Smooth muscle cell (in vitro differentiated cells): Measurements from ENCODE around the gene GPATCH3. TPM values are rescaled to one million over a fixed set of nuclear protein-coding genes. Genes with fewer than 3 reads are reported as not detected.
"Not testable (repeated sequence)": the region's sequence is repeated elsewhere in the genome, so short reads cannot be mapped to it uniquely, and the experiment has no call there.

Experiments
- DNase-seq: peaks from one replicate; lab custom pipeline; 2025; ENCODE audit not compliant: unreplicated experiment; lab: John Stamatoyannopoulos, UW
- H2AFZ ChIP-seq: fragments of 200-600 bp; sonication (generic); 2 replicates; pipeline ENCODE4 v1.6.0; 2016; ENCODE audit warnings: antibody characterized with exemption, low read depth, mild to moderate bottlenecking
- H3F3A ChIP-seq: fragments of 200-600 bp; sonication (generic); 2 replicates; pipeline ENCODE4 v1.6.0; 2017; ENCODE audit warnings: antibody characterized with exemption, low read depth
- H3K27ac ChIP-seq: fragments of 200-600 bp; sonication (generic); 2 replicates; pipeline ENCODE4 v1.5.1; 2016; ENCODE audit warnings: low read depth, mild to moderate bottlenecking
- H3K27me3 ChIP-seq: fragments of 200-600 bp; sonication (generic); 2 replicates; pipeline ENCODE4 v1.6.1; 2016; ENCODE audit warnings: low read depth, mild to moderate bottlenecking
- H3K36me3 ChIP-seq: fragments of 200-600 bp; sonication (generic); 2 replicates; pipeline ENCODE4 v1.5.1; 2016; ENCODE audit warnings: low read depth
- H3K4me1 ChIP-seq: fragments of 200-600 bp; sonication (generic); 2 replicates; pipeline ENCODE4 v1.5.1; 2016; ENCODE audit warnings: low read depth
- H3K4me2 ChIP-seq: fragments of 200-600 bp; sonication (generic); 2 replicates; pipeline ENCODE4 v1.6.0; 2016; ENCODE audit warnings: mild to moderate bottlenecking
- H3K4me3 ChIP-seq: fragments of 200-600 bp; sonication (generic); 2 replicates; pipeline ENCODE4 v1.5.1; 2016; ENCODE audit warnings: mild to moderate bottlenecking
- H3K79me2 ChIP-seq: fragments of 200-600 bp; sonication (generic); 2 replicates; pipeline ENCODE4 v1.6.0; 2016; ENCODE audit warnings: low read depth, mild to moderate bottlenecking
- H3K9ac ChIP-seq: fragments of 200-600 bp; sonication (generic); 2 replicates; pipeline ENCODE4 v1.6.0; 2016; ENCODE audit warnings: low read depth
- H3K9me3 ChIP-seq: fragments of 200-600 bp; sonication (generic); replicated peaks from 2 replicates; pipeline ENCODE4 v1.5.1; 2016; ENCODE audit warnings: low read depth
- H4K20me1 ChIP-seq: fragments of 200-600 bp; sonication (generic); 2 replicates; pipeline ENCODE4 v1.6.0; 2016; ENCODE audit warnings: low read depth
- WGBS: methylation state at CpG from one replicate; pipeline ENCODE4 v1.1.7; 2016; ENCODE audit warnings: low lambda C conversion rate; 5-methylcytosine and 5-hydroxymethylcytosine counted together
- polyA plus RNA-seq: library from polyadenylated mRNA; unstranded; fragments of >200 nt; fragmentation: Nextera tagmentation; extraction: Ambion mirVana; gene quantifications from 2 replicates; pipeline ENCODE4 v1.2.1, GENCODE V29; 2016
- total RNA-seq: library from RNA; depleted of rRNA; stranded (reverse); fragments of >200 nt; gene quantifications from 2 replicates; pipeline ENCODE4 v1.2.3, GENCODE V29; 2014
- TF ChIP-seq, protein P1 (sequence below): fragments of 200-600 bp; sonication (generic); IDR thresholded peaks from 2 replicates; pipeline ENCODE4 v1.5.1; 2017; ENCODE audit warnings: borderline replicate concordance, mild to moderate bottlenecking, antibody characterized with exemption; ENCODE audit not compliant: insufficient read depth, poor library complexity, severe bottlenecking

GPATCH3 gene
- total and polyA plus RNA-seq, 2 experiments from 2014 or later, result 5.6 to 17.4 TPM

DNA sequence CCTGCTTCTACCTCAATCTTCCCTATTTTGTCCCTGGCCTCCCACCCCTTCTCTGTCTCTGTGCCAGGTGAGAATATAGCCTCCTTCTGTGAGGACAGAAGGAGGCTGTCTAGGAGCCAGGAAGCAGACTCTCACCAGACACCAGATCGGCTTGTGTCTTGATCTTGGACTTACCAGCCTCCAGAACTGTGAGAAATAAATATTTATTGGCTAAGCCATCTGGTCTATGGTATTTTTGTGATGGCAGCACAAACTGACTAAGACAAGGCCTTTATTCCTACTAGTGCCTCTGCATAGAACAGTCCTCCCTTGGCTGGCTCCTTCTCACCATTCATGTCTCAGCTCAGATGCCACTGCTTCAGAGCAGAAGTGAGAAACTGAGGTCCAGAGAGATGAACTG lies 12.0 kb downstream of the GPATCH3 start:
- 96% methylated on average over 1 of the region's 1 CpG for WGBS
- no peak for DNase-seq
- Histone ChIP-seq H3K4me3 (no peak overlapping the region), H3K27me3 (no peaks in the 10 kb centered on the region), H3F3A (peaks cover 5% of the 10 kb centered on the region), H3K9ac (no peak overlapping the region), H3K4me2 (no peak overlapping the region), H4K20me1 (peaks cover 9% of the 10 kb centered on the region), H3K36me3 (peaks cover 8% of the 10 kb centered on the region), H3K27ac (peak overlapping the region; percentile 87), H3K9me3 (no peaks in the 10 kb centered on the region), H3K79me2 (peaks cover 25% of the 10 kb centered on the region), H2AFZ (no peak overlapping the region), H3K4me1 (peaks cover 13% of the 10 kb centered on the region)
- TF ChIP-seq, protein P1, sequence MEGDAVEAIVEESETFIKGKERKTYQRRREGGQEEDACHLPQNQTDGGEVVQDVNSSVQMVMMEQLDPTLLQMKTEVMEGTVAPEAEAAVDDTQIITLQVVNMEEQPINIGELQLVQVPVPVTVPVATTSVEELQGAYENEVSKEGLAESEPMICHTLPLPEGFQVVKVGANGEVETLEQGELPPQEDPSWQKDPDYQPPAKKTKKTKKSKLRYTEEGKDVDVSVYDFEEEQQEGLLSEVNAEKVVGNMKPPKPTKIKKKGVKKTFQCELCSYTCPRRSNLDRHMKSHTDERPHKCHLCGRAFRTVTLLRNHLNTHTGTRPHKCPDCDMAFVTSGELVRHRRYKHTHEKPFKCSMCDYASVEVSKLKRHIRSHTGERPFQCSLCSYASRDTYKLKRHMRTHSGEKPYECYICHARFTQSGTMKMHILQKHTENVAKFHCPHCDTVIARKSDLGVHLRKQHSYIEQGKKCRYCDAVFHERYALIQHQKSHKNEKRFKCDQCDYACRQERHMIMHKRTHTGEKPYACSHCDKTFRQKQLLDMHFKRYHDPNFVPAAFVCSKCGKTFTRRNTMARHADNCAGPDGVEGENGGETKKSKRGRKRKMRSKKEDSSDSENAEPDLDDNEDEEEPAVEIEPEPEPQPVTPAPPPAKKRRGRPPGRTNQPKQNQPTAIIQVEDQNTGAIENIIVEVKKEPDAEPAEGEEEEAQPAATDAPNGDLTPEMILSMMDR, result no peak

DNA sequence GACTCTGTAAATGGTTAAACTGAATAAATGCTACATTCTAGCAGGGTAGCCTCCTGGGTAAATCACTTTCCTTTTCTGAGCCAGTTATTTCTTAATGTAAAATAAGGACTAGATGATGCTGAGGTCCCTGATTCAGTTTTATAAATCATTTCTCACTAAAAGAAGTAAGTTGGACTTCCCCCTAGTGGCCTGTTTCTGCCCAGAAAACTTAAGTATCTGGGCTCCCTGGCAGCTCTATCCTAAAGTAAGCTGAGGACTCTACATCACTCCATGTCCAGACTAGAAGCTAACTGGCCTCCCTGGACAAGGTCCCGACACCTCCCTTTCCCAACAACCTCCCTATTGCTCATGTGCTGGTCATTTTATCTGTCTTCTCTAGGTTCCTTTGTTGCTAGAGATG lies 13.1 kb downstream of the GPATCH3 start:
- peaks cover 9% of the 10 kb centered on the region for H4K20me1 ChIP-seq
- H3K27me3 ChIP-seq, result no peaks in the 10 kb centered on the region

DNA sequence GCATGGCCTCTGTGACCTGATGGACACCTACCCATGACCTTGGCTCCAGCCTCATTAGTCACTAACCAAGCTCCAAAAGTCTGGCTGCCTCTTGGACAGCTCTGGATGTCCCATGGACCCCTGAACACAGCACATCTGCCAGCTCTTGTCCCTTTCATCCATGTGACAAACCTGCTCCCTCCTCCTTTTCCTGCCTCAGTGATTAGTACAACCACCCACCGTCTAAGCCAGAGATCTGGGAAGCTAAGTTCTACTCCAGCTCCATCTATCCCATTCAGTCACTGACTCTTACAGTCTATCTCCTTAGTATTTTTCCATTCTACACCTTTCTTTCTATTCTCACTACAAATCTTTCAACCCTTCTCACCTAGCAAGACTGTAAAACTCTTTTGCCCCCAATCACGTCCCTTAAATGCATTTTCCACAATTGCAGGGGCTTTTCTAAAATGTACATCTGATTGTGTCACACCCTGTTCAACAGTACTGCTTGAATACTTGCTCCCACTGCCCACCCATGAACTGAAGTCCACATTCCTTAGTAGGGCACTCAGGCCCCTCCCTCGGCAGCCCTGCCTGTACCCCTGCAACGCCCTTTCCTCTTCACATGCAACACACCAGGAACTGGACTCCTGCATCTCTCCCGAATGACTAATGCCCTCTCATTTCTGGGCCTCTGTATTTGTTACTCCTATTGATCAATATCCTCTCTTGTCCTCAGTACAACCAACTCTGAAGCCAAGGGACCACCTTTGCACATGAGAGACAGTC lies 17.4 kb downstream of the GPATCH3 start:
- no peaks in the 10 kb centered on the region for H3K27me3 ChIP-seq
- no peaks in the 10 kb centered on the region for H3K4me1 ChIP-seq
- H3K27ac ChIP-seq, result no peak overlapping the region
- 97% methylated on average over 5 of the region's 5 CpGs for WGBS
- TF ChIP-seq, protein P1, result no peak
- H3K9me3 ChIP-seq, result no peaks in the 10 kb centered on the region
- no peak overlapping the region for H2AFZ ChIP-seq
- no peak overlapping the region for H3K9ac ChIP-seq
- peaks cover 6% of the 10 kb centered on the region for H3K79me2 ChIP-seq
- no peak for DNase-seq
- H4K20me1 ChIP-seq, result peaks cover 10% of the 10 kb centered on the region
- H3K4me2 ChIP-seq, result no peak overlapping the region
- H3K4me3 ChIP-seq, result no peak overlapping the region
- peaks cover 12% of the 10 kb centered on the region for H3K36me3 ChIP-seq
- H3F3A ChIP-seq, result peaks cover 20% of the 10 kb centered on the region

More for the DNA sequence above, 13.1 kb downstream of the GPATCH3 start:
- TF ChIP-seq, protein P1, result peak; percentile 37
- H3K4me3 ChIP-seq, result no peak overlapping the region
- H2AFZ ChIP-seq, result no peak overlapping the region
- peaks cover 3% of the 10 kb centered on the region for H3K36me3 ChIP-seq
- WGBS, result 92% methylated on average over 1 of the region's 1 CpG
- peaks cover 25% of the 10 kb centered on the region for H3K79me2 ChIP-seq
- no peak overlapping the region for H3K4me2 ChIP-seq
- no peak overlapping the region for H3K27ac ChIP-seq
- H3K9ac ChIP-seq, result no peak overlapping the region
- no peaks in the 10 kb centered on the region for H3K9me3 ChIP-seq
- peaks cover 5% of the 10 kb centered on the region for H3F3A ChIP-seq
- no peak for DNase-seq
- H3K4me1 ChIP-seq, result peaks cover 13% of the 10 kb centered on the region

DNA sequence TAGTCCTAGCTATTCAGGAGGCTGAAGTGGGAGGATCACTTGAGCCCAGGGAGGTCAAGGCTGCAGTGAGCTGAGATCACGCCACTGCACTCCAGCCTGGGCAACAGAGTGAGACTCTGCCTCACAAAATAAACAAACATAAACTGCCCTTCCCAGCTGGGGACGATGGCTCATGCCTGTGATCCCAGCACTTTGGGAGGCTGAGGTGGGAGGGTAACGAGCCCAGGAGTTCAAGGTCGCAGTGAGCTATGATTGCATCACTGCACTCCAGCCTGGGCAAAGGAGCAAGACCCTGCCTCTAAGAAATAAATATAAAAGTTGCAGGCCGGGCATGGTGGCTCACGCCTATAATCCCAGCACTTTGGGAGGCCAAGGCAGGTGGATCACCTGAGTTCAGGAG lies 18.7 kb downstream of the GPATCH3 start:
- H3F3A ChIP-seq, result peaks cover 20% of the 10 kb centered on the region
- H3K9ac ChIP-seq, H3K9me3 ChIP-seq, H3K4me3 ChIP-seq, H4K20me1 ChIP-seq, H3K27me3 ChIP-seq, H2AFZ ChIP-seq, H3K79me2 ChIP-seq, H3K27ac ChIP-seq, DNase-seq, H3K4me2 ChIP-seq, H3K4me1 ChIP-seq: not testable (repeated sequence)
- WGBS, result 88% methylated on average over 6 of the region's 6 CpGs
- H3K36me3 ChIP-seq, result peaks cover 12% of the 10 kb centered on the region
